Large intestine (tissue), 3 donors: Measurements from ENCODE around the gene MOK. TPM values are rescaled to one million over a fixed set of nuclear protein-coding genes. Genes with fewer than 3 reads are reported as not detected.

Experiments
- DNase-seq, 2 donors: peaks; one replicate each; pipeline versions ENCODE4 v3.0.0 to v3.0.0-alpha.2; 2013
- H3K27ac ChIP-seq: one replicate; pipeline ENCODE4 v1.5.1; 2013; ENCODE audit warnings: low read length
- H3K27me3 ChIP-seq: 2 replicates; pipeline ENCODE4 v1.6.1; 2013; ENCODE audit warnings: low read length; ENCODE audit not compliant: control insufficient read depth, insufficient read depth
- H3K36me3 ChIP-seq: 2 replicates; pipeline ENCODE4 v1.6.1; 2013; ENCODE audit warnings: low read length; ENCODE audit not compliant: control insufficient read depth, insufficient read depth
- H3K4me1 ChIP-seq: one replicate; pipeline ENCODE4 v1.6.1; 2013; ENCODE audit warnings: low read length; ENCODE audit not compliant: control insufficient read depth, insufficient read depth
- H3K4me3 ChIP-seq: one replicate; pipeline ENCODE4 v1.5.1; 2013; ENCODE audit warnings: low read length
- H3K9me3 ChIP-seq: one replicate; pipeline ENCODE4 v1.6.1; 2013; ENCODE audit warnings: mild to moderate bottlenecking, low read depth, low read length, moderate library complexity; ENCODE audit not compliant: control insufficient read depth
- WGBS: methylation state at CpG from one replicate; pipeline ENCODE4 v1.1.5; 2013; ENCODE audit warnings: low lambda C conversion rate; ENCODE audit not compliant: insufficient coverage; 5-methylcytosine and 5-hydroxymethylcytosine counted together
- polyA plus RNA-seq: library from polyadenylated mRNA; unstranded; fragments of 120-200 nt; gene quantifications from one replicate; pipeline ENCODE4 v1.2.1, GENCODE V29; 2013

The MOK gene
- polyA plus RNA-seq, 1 donor, result 16.5 TPM

DNA sequence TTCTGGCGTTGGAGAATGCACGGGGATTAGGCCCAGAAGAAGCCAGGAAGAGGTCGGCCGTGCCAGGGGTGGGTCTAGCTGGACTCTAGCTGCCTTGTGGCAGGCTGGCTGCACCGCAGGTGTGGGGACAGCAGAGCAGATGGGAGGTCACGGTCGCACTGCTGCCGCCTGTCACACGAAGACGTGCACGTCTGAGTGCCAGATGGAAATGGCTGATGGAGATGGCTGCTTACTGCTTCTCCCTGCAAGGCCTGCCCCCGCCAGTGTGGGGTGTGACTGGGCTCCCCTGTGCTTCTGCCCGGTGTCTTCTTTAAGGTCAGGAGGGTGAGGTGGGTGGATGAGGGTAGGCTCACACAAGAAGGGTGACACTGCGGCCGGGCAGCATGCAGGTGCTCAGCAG, 79.0 kb downstream of the MOK start:
- no peak for DNase-seq
- peaks cover 29% of the 10 kb centered on the region for H3K36me3 ChIP-seq
- no peak overlapping the region for H3K4me3 ChIP-seq
- WGBS, result no CpG with 5 or more reads among the region's 15 CpGs
- peaks cover 4% of the 10 kb centered on the region for H3K9me3 ChIP-seq
- no peak overlapping the region for H3K27ac ChIP-seq
- H3K4me1 ChIP-seq, result peaks cover 5% of the 10 kb centered on the region
- H3K27me3 ChIP-seq, result no peaks in the 10 kb centered on the region

DNA sequence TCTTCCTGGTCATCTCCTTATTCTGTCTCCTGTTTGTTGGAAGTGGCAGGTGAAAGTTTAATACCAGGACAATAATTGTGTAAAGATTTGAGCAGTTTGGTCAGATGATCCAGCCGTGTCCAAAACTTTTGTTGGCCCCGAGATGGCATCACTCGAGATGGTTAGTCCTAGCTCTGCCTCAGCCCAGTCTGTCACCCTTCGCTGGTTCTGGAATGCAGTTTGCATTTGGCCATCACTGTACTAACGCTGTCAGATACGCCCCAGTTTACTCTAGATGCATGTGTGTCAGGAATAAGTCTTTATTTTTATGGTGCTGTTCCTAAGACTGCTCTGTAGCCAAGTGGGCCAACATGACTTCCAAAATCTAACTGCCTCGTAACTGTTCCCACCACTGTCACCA, 79.6 kb downstream of the MOK start:
- Histone ChIP-seq H3K36me3 (peaks cover 26% of the 10 kb centered on the region), H3K4me1 (peaks cover 5% of the 10 kb centered on the region), H3K27ac (no peak overlapping the region), H3K9me3 (peaks cover 4% of the 10 kb centered on the region), H3K27me3 (no peaks in the 10 kb centered on the region), H3K4me3 (no peak overlapping the region)
- WGBS, result no CpG with 5 or more reads among the region's 7 CpGs
- DNase-seq, result no peak

DNA sequence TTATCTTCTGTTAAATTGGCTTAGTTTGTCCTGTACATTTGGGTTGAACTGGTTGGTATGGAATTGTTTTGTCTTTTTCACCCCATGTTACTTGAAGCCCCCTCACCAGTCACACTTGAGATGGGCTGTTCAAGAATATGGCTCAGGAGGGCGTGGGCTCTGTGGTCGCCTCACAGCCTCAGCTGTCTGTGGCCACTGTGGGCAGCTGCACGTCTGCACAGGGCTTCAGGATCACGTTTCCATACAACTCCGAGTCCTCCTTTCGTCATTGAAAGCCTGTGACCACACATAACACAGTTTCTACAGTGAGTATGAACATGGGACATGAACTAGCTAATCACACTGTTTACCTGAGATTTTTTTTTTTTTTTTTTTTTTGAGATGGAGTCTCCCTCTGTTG, 81.3 kb downstream of the MOK start:
- Histone ChIP-seq H3K27ac (no peak overlapping the region), H3K36me3 (peaks cover 29% of the 10 kb centered on the region), H3K4me3 (no peak overlapping the region), H3K27me3 (no peaks in the 10 kb centered on the region), H3K4me1 (peaks cover 5% of the 10 kb centered on the region), H3K9me3 (peaks cover 4% of the 10 kb centered on the region)
- DNase-seq, result no peak
- no CpG with 5 or more reads among the region's 6 CpGs for WGBS

DNA sequence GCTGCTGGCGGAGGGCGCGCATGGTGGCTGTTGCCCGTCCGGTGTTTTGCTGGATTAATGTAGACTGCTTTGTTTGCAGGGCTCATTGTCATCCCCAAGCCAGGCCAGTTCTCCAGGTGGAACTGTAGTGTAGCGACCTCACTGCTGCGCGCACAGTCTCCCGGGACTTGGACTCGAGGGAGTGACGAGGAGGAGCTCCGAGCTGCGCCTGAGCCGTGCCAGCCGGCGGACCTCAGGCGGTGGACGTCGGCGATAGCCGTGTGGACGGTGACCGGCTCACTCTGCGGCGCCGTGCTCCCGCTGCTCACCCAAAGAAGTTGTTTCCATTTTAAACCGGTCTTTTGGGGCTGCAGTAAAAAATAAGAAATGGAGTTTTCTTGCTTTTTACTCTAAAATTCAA, 82.2 kb downstream of the MOK start:
- peaks cover 32% of the 10 kb centered on the region for H3K36me3 ChIP-seq
- no CpG with 5 or more reads among the region's 28 CpGs for WGBS
- no peak overlapping the region for H3K4me3 ChIP-seq
- peaks cover 5% of the 10 kb centered on the region for H3K4me1 ChIP-seq
- peaks cover 4% of the 10 kb centered on the region for H3K9me3 ChIP-seq
- no peak overlapping the region for H3K27ac ChIP-seq
- H3K27me3 ChIP-seq, result no peaks in the 10 kb centered on the region
- no peak for DNase-seq

DNA sequence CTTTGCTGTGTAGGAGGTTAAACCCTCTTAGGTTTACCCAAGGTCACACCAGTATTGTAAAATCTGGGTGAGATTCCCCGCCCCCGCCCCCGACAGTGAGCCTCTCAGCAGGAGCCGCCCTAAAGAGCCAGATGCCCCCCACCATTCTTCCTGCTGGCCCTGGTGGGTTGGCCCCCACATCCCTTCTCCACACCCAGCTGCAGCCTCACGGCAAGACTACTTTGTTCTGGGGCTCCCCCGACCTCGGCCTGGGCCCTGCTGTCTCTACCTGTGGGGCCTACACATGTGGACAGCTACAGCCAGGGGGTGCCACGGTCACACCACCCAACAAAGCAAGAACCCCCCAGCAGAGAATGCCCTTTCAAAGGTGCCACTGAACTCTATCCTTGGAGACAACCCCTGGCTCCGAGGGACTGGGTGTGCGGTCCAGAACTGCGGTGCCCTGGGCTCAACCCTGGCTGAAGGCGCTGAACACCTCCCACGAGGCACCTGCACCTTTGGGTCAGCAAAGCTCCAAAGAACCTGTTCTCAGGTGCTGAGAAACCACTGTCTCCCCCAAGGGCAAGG, 82.9 kb downstream of the MOK start:
- Histone ChIP-seq H3K4me1 (peaks cover 5% of the 10 kb centered on the region), H3K36me3 (peaks cover 37% of the 10 kb centered on the region), H3K9me3 (peaks cover 4% of the 10 kb centered on the region), H3K4me3 (no peak overlapping the region), H3K27me3 (no peaks in the 10 kb centered on the region), H3K27ac (no peak overlapping the region)
- no CpG with 5 or more reads among the region's 13 CpGs for WGBS
- DNase-seq, result no peak

DNA sequence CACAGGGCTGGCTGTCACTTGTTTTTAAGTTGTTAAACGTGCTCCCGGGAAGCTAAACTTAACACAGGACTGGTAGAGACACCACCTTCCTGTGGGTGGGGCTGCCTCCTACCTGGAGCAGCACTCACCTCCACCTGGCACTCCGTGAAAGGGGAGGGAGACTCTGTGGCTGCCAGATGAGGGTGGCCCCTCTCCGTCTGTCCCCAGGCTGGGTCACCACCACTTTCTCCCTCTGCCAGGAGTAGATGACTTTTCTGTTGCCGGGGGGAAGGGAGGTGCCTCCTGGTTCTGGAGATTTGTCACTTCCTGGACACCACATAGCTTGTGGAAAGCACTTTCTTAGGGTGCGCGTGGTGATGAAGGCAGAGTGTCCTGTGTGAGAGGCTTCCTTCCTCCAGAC, 83.9 kb downstream of the MOK start:
- WGBS, result no CpG with 5 or more reads among the region's 7 CpGs
- Histone ChIP-seq H3K9me3 (peaks cover 4% of the 10 kb centered on the region), H3K4me3 (no peak overlapping the region), H3K36me3 (peaks cover 41% of the 10 kb centered on the region), H3K4me1 (peaks cover 5% of the 10 kb centered on the region), H3K27ac (no peak overlapping the region), H3K27me3 (no peaks in the 10 kb centered on the region)
- no peak for DNase-seq

DNA sequence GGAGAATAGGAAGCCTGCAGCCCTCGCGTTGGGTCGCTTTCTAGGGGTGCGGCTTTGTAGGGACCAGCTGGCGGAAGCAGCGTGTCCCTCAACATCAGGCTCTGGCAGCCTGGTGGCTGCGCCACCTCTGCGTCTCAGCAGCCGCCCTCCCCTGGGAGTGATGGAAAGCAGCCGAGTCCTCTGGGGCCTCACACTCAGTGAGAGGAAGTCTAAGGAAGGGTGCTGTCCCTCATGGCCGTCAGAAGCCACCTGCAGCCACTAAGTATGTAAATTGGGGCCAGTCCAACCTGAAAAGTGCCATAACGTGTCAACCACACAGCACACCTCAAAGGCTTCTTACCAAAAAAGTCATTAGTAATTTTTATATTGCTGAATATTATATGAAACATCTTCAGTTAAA, 84.9 kb downstream of the MOK start:
- H3K4me1 ChIP-seq, result peaks cover 5% of the 10 kb centered on the region
- H3K27ac ChIP-seq, result no peak overlapping the region
- H3K27me3 ChIP-seq, result no peaks in the 10 kb centered on the region
- no peak for DNase-seq
- H3K36me3 ChIP-seq, result peaks cover 42% of the 10 kb centered on the region
- H3K9me3 ChIP-seq, result peaks cover 4% of the 10 kb centered on the region
- H3K4me3 ChIP-seq, result no peak overlapping the region
- no CpG with 5 or more reads among the region's 12 CpGs for WGBS

DNA sequence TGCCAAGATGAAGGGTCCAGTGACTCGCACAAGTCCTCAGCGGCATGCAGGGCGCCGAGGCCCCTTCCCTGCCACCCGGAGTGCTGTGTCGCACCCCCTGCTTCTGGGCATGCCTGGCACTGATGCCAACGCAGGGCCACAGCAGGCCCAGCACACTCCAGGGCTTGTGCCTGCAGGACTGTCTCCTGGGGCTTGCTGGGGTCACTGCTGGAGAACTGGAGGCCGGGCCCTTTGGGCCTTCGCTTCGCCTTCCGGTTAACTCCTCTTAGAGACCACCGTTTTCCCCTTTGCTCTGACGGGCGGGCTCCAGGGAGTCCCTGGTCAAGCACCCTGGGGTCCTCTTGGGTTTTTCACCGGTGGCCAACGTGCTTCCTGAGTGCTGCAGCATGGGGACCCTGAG, 85.6 kb downstream of the MOK start:
- Histone ChIP-seq H3K27me3 (no peaks in the 10 kb centered on the region), H3K9me3 (peaks cover 4% of the 10 kb centered on the region), H3K4me3 (no peak overlapping the region), H3K27ac (no peak overlapping the region), H3K36me3 (peaks cover 42% of the 10 kb centered on the region), H3K4me1 (peaks cover 5% of the 10 kb centered on the region)
- no CpG with 5 or more reads among the region's 16 CpGs for WGBS
- no peak for DNase-seq

DNA sequence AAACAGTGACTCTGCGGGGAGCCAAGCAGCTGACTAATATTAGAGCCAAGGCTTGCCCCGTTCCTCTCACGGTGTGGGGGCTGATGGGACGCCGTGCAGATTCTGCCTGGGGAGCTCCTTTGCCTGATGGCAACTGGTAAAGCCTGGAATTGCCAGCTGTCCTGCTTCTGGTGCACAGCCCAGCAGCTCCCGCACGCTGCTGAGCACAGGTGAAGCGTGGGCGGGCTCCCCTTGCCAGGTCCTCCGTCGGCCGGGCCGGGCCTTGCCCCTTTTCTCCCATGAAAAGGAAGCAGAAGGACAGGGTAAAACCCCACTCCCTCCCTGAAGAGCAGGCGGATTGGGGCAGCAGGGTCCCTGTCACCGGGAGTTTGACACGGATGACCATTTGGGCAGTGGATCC, 86.3 kb downstream of the MOK start:
- Histone ChIP-seq H3K4me1 (peaks cover 5% of the 10 kb centered on the region), H3K4me3 (no peak overlapping the region), H3K27me3 (no peaks in the 10 kb centered on the region), H3K36me3 (peaks cover 46% of the 10 kb centered on the region), H3K27ac (no peak overlapping the region), H3K9me3 (peaks cover 4% of the 10 kb centered on the region)
- no CpG with 5 or more reads among the region's 16 CpGs for WGBS
- no peak for DNase-seq

DNA sequence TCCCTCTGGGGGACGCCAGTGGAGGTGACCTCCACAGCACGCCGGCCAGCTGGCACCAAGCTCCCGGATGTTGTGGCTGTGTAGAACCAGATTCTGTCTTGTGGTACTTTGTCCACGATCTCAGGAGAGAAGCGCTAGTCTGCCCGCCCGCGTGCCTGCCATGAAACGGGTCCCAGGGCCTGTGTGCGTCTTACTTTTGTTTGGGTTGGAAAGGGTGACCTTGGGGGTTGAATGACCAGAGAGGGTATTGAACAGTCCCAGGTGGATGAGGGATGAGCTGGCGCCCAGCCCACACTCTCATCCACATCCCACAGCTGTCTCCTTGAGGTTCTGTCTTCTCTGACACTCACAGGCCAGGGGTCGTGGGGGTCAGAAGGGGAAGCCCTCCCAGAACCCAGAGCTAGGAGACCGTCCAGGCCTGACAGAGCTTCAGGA, 87.0 kb downstream of the MOK start:
- DNase-seq, result no peak
- H3K27me3 ChIP-seq, result no peaks in the 10 kb centered on the region
- WGBS, result no CpG with 5 or more reads among the region's 14 CpGs
- peaks cover 50% of the 10 kb centered on the region for H3K36me3 ChIP-seq
- peaks cover 5% of the 10 kb centered on the region for H3K4me1 ChIP-seq
- H3K9me3 ChIP-seq, result peaks cover 4% of the 10 kb centered on the region
- H3K27ac ChIP-seq, result no peak overlapping the region
- no peak overlapping the region for H3K4me3 ChIP-seq

DNA sequence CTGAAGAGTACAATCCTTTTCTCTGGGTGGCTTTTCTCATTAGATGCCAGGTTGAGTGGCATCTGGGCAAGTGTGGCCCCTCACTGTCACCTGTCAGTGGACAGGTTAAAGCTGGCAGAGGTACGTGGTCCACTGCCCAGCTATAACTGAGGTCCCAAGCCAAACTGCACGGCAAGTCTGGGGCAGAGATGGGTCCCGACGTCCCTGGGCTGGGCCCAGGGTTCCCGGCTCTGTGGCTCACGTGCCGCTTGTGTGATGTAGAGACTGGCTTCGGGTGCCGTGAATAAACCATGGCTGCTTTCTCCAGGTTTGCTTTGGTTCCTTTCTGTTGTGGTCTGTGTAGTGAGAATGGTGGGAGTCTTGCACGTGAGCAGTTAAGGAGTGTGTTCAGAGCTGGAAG, 87.6 kb downstream of the MOK start:
- Histone ChIP-seq H3K27ac (no peak overlapping the region), H3K4me3 (no peak overlapping the region), H3K9me3 (no peaks in the 10 kb centered on the region), H3K4me1 (peaks cover 5% of the 10 kb centered on the region), H3K36me3 (peaks cover 49% of the 10 kb centered on the region), H3K27me3 (no peaks in the 10 kb centered on the region)
- no peak for DNase-seq
- WGBS, result no CpG with 5 or more reads among the region's 10 CpGs
